SK-N-SH (cell line): ENCODE data around the gene AKAP11. TPM values are rescaled to one million over a fixed set of nuclear protein-coding genes. Genes with fewer than 3 reads are reported as not detected.

Experiments used
- CTCF ChIA-PET: fragments of 300-600, 350-600 bp; formaldehyde crosslinking; extraction: SDS; loops from one replicate; lab custom pipeline; 2021; lab: Yijun Ruan, JAX
- POLR2A ChIA-PET: fragments of 350-600 bp; sonication (Branson Sonifier 250); formaldehyde crosslinking; extraction: SDS; loops from one replicate; lab custom pipeline; 2020; ENCODE audit warnings: antibody characterized with exemption, inconsistent platforms; lab: Yijun Ruan, JAX
- DNase-seq: peaks from one replicate; pipeline ENCODE4 v3.0.0; 2012
- H2AFZ ChIP-seq: fragments of 200-600 bp; sonication (generic); 2 replicates; pipeline ENCODE4 v1.8.1; 2016; ENCODE audit warnings: antibody characterized with exemption, mild to moderate bottlenecking, low read depth
- H3F3A ChIP-seq: fragments of 200-600 bp; sonication (generic); replicated peaks from 2 replicates; pipeline ENCODE3; 2016; ENCODE audit warnings: antibody characterized with exemption, mild to moderate bottlenecking; ENCODE audit not compliant: insufficient read depth
- H3K27ac ChIP-seq, 2 experiments: fragments of 200-500 bp in 1 of 2; fragments of 200-600 bp in 1 of 2; sonication (Bioruptor generic) in 1 of 2; sonication (generic), shearing (Covaris generic) in 1 of 2; 2 replicates each; pipeline versions ENCODE4 v1.5.1 to v1.6.1; 2014 to 2016; ENCODE audit warnings: low read depth in 2 of 2, inconsistent platforms in 1 of 2, low read length in 1 of 2, mild to moderate bottlenecking in 1 of 2, mixed read lengths in 1 of 2
- H3K27me3 ChIP-seq: fragments of 200-600 bp; sonication (generic), shearing (Covaris generic); 2 replicates; pipeline ENCODE4 v1.6.1; 2016; ENCODE audit warnings: mixed run types; ENCODE audit not compliant: insufficient read depth
- H3K36me3 ChIP-seq, 2 experiments: fragments of 200-500 bp in 1 of 2; fragments of 200-600 bp in 1 of 2; sonication (Bioruptor generic) in 1 of 2; sonication (generic) in 1 of 2; replicated peaks in 1 of 2; 2 replicates each; pipeline versions ENCODE3 to v1.5.1; 2014 to 2016; ENCODE audit warnings: low read length in 1 of 2, mild to moderate bottlenecking in 1 of 2; ENCODE audit not compliant: insufficient read depth in 2 of 2, control insufficient read depth in 1 of 2
- H3K4me1 ChIP-seq, 2 experiments: fragments of 200-500 bp in 1 of 2; fragments of 200-600 bp in 1 of 2; sonication (Bioruptor generic) in 1 of 2; sonication (generic), shearing (Covaris generic) in 1 of 2; 2 replicates each; pipeline versions ENCODE4 v1.5.1 to v1.6.1; 2014 to 2016; ENCODE audit warnings: low read depth in 1 of 2, low read length in 1 of 2, mixed run types in 1 of 2; ENCODE audit not compliant: insufficient read depth in 2 of 2, control insufficient read depth in 1 of 2
- H3K4me2 ChIP-seq: fragments of 200-600 bp; sonication (generic), shearing (Covaris generic); 2 replicates; pipeline ENCODE4 v1.6.1; 2017; ENCODE audit warnings: mixed run types
- H3K4me3 ChIP-seq, 2 experiments: fragments of 200-500 bp in 1 of 2; fragments of 200-600 bp in 1 of 2; sonication (Bioruptor generic) in 1 of 2; sonication (generic), shearing (Covaris generic) in 1 of 2; 2 replicates each; pipeline versions ENCODE4 v1.5.1 to v1.8.1; 2014 to 2016; ENCODE audit warnings: low read depth in 2 of 2, inconsistent platforms in 1 of 2, low read length in 1 of 2, mild to moderate bottlenecking in 1 of 2, mixed read lengths in 1 of 2, moderate library complexity in 1 of 2
- H3K79me2 ChIP-seq: fragments of 200-600 bp; sonication (generic); 2 replicates; pipeline ENCODE4 v1.8.1; 2017; ENCODE audit warnings: mild to moderate bottlenecking; ENCODE audit not compliant: insufficient read depth
- H3K9ac ChIP-seq: fragments of 200-600 bp; sonication (generic); 2 replicates; pipeline ENCODE4 v1.6.1; 2017; ENCODE audit warnings: mixed run types
- H3K9me2 ChIP-seq: fragments of 200-600 bp; sonication (generic); 2 replicates; pipeline ENCODE4 v1.6.1; 2017; ENCODE audit warnings: mixed run types
- H3K9me3 ChIP-seq: fragments of 200-600 bp; sonication (generic); 2 replicates; pipeline ENCODE4 v1.6.1; 2017; ENCODE audit warnings: mixed run types, mild to moderate bottlenecking, moderate library complexity
- H4K20me1 ChIP-seq: fragments of 200-600 bp; sonication (generic); 2 replicates; pipeline ENCODE4 v1.6.1; 2017; ENCODE audit warnings: mild to moderate bottlenecking, mixed run types; ENCODE audit not compliant: insufficient read depth
- CHD2 ChIP-seq: fragments of 150-350 bp; IDR thresholded peaks from 2 replicates; pipeline ENCODE4 v1.6.1; 2018; ENCODE audit warnings: low read length; ENCODE audit not compliant: partially characterized antibody
- CTCF ChIP-seq: fragments of 200-600 bp; sonication (generic); IDR thresholded peaks from 2 replicates; pipeline ENCODE4 v1.6.1; 2017; ENCODE audit warnings: antibody characterized with exemption, mild to moderate bottlenecking, moderate library complexity
- GATA2 ChIP-seq: sonication (generic); formaldehyde crosslinking; IDR thresholded peaks from 2 replicates; pipeline ENCODE4 v1.5.0; 2020; ENCODE audit warnings: mild to moderate bottlenecking, missing genetic modification reagents
- MXI1 ChIP-seq: IDR thresholded peaks from 2 replicates; pipeline ENCODE4 v1.6.1; 2012; ENCODE audit warnings: mild to moderate bottlenecking, low read depth, low read length, improper control_type of control experiment
- RAD21 ChIP-seq: IDR thresholded peaks from 2 replicates; pipeline ENCODE4 v1.6.1; 2012; ENCODE audit warnings: mild to moderate bottlenecking, low read length
- SMC3 ChIP-seq: IDR thresholded peaks from 2 replicates; pipeline ENCODE4 v1.6.1; 2012; ENCODE audit warnings: low read depth, low read length, improper control_type of control experiment
- TEAD4 ChIP-seq: IDR thresholded peaks from 2 replicates; pipeline ENCODE4 v1.4.0; 2012; ENCODE audit warnings: mild to moderate bottlenecking, borderline replicate concordance; ENCODE audit not compliant: insufficient read depth
- USF2 ChIP-seq: fragments of 150-350 bp; IDR thresholded peaks from 2 replicates; pipeline ENCODE4 v1.6.1; 2017; ENCODE audit warnings: antibody characterized with exemption, low read length, low read depth, borderline replicate concordance
- YY1 ChIP-seq: IDR thresholded peaks from 2 replicates; pipeline ENCODE4 v1.4.0; 2012; ENCODE audit warnings: low read depth, mild to moderate bottlenecking
- WGBS: methylation state at CpG from one replicate; pipeline ENCODE4 v1.1.6; 2017; ENCODE audit warnings: low lambda C conversion rate; 5-methylcytosine and 5-hydroxymethylcytosine counted together
- polyA plus RNA-seq, 3 experiments: library from polyadenylated mRNA; depleted of rRNA; stranded (reverse); fragments of >200 nt; gene quantifications; 2 replicates each; pipeline ENCODE4 v1.2.3, GENCODE V29; 2012
- TF ChIP-seq, protein P1 (sequence below): IDR thresholded peaks from 2 replicates; pipeline ENCODE4 v1.4.0; 2012; ENCODE audit warnings: low read depth, borderline replicate concordance
- TF ChIP-seq, protein P2 (sequence below): fragments of 150-350 bp; IDR thresholded peaks from 2 replicates; pipeline ENCODE4 v1.6.1; 2016; ENCODE audit warnings: mild to moderate bottlenecking, low read depth, low read length

Gene AKAP11
- polyA plus RNA-seq, 1 of the 3 experiments (the other 2 are of a cell fraction), result 5.6 TPM

DNA sequence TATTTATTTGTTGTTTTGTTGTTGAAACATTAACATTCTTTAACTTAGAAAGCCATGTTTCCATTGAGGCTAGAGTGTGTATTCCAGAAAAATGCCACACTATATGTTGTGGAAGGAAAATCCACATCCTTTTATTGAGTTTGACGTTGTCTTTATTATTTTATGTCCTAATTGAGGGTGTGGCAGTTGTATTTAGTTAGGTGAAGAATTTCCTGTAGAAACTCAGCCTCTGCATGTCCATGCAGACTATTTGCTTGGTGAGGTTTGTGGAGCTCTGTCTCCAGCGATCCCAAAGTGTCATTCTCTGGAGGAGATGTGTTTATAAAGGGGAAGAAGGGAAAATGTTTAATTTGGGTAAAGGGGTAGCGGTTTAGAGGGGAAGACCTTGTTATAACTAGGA lies 46.6 kb downstream of the AKAP11 start:
- no peaks in the 10 kb centered on the region for H4K20me1 ChIP-seq
- no peak overlapping the region for H3K9ac ChIP-seq
- no peak for DNase-seq
- CTCF ChIA-PET, result interaction anchor here (1.1 to 1.3 kb wide), 2 partner anchors 15 to 17 kb away, joined by 3 to 4 read pairs; no protein-coding TSS in a partner anchor
- 91% methylated on average over 3 of the region's 3 CpGs for WGBS
- H3K27ac ChIP-seq, result no peak overlapping the region
- H2AFZ ChIP-seq, result no peak overlapping the region
- POLR2A ChIA-PET, result no interaction called here
- no peaks in the 10 kb centered on the region for H3K27me3 ChIP-seq
- H3F3A ChIP-seq, result peaks cover 5% of the 10 kb centered on the region
- H3K4me3 ChIP-seq, result no peak overlapping the region
- H3K36me3 ChIP-seq, result peaks cover 48 to 49% of the 10 kb centered on the region in 2 experiments
- H3K4me2 ChIP-seq, result no peak overlapping the region
- H3K9me2 ChIP-seq, result no peaks in the 10 kb centered on the region
- TF ChIP-seq YY1 (no peak), GATA2 (CRISPR knock-in tag) (no peak), USF2 (no peak), RAD21 (no peak), MXI1 (no peak), SMC3 (no peak), CHD2 (no peak), TEAD4 (no peak), CTCF (no peak)
- TF ChIP-seq, protein P1, sequence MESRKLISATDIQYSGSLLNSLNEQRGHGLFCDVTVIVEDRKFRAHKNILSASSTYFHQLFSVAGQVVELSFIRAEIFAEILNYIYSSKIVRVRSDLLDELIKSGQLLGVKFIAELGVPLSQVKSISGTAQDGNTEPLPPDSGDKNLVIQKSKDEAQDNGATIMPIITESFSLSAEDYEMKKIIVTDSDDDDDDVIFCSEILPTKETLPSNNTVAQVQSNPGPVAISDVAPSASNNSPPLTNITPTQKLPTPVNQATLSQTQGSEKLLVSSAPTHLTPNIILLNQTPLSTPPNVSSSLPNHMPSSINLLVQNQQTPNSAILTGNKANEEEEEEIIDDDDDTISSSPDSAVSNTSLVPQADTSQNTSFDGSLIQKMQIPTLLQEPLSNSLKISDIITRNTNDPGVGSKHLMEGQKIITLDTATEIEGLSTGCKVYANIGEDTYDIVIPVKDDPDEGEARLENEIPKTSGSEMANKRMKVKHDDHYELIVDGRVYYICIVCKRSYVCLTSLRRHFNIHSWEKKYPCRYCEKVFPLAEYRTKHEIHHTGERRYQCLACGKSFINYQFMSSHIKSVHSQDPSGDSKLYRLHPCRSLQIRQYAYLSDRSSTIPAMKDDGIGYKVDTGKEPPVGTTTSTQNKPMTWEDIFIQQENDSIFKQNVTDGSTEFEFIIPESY, result no peak
- TF ChIP-seq, protein P2, sequence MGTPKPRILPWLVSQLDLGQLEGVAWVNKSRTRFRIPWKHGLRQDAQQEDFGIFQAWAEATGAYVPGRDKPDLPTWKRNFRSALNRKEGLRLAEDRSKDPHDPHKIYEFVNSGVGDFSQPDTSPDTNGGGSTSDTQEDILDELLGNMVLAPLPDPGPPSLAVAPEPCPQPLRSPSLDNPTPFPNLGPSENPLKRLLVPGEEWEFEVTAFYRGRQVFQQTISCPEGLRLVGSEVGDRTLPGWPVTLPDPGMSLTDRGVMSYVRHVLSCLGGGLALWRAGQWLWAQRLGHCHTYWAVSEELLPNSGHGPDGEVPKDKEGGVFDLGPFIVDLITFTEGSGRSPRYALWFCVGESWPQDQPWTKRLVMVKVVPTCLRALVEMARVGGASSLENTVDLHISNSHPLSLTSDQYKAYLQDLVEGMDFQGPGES, result no peak
- H3K79me2 ChIP-seq, result no peaks in the 10 kb centered on the region; the same call in 1 of the 2 replicates
- no peaks in the 10 kb centered on the region for H3K9me3 ChIP-seq
- H3K4me1 ChIP-seq, result no peaks in the 10 kb centered on the region
